MM.1S (cell line): Measurements from ENCODE around the gene CHST11.

Experiments
- DNase-seq: peaks from one replicate; pipeline ENCODE4 v3.0.0-alpha.2; 2015
- H2AFZ ChIP-seq: fragments of 300-600 bp; sonication (generic); 2 replicates; pipeline ENCODE4 v1.6.0; 2016; ENCODE audit warnings: antibody characterized with exemption, low read length
- H3F3A ChIP-seq: fragments of 300-600 bp; sonication (generic); 2 replicates; pipeline ENCODE4 v1.6.1; 2016; ENCODE audit warnings: mild to moderate bottlenecking, antibody characterized with exemption, low read length, moderate library complexity, mixed read lengths; ENCODE audit not compliant: insufficient read depth
- H3K27ac ChIP-seq: fragments of 300-600 bp; sonication (generic); 2 replicates; pipeline ENCODE4 v1.5.1; 2016; ENCODE audit warnings: mild to moderate bottlenecking, low read length
- H3K27me3 ChIP-seq: fragments of 300-600 bp; sonication (generic); replicated peaks from 2 replicates; pipeline ENCODE4 v1.6.0; 2016; ENCODE audit warnings: low read length; ENCODE audit not compliant: insufficient read depth
- H3K36me3 ChIP-seq: fragments of 300-600 bp; sonication (generic); replicated peaks from 2 replicates; pipeline ENCODE4 v1.6.1; 2016; ENCODE audit warnings: mild to moderate bottlenecking, low read length, mixed read lengths; ENCODE audit not compliant: insufficient read depth
- H3K4me1 ChIP-seq: fragments of 300-600 bp; sonication (generic); 2 replicates; pipeline ENCODE4 v1.6.1; 2016; ENCODE audit warnings: low read length, mixed read lengths
- H3K4me2 ChIP-seq: fragments of 300-600 bp; sonication (generic); 2 replicates; pipeline ENCODE4 v1.6.0; 2016; ENCODE audit warnings: low read depth, low read length
- H3K4me3 ChIP-seq: fragments of 300-600 bp; sonication (generic); 2 replicates; pipeline ENCODE4 v1.5.1; 2016; ENCODE audit warnings: low read length, mixed read lengths
- H3K79me2 ChIP-seq: fragments of 300-600 bp; sonication (generic); 2 replicates; pipeline ENCODE4 v1.6.1; 2016; ENCODE audit warnings: mixed run types, low read length, mixed read lengths
- H3K9ac ChIP-seq: fragments of 300-600 bp; sonication (generic); 2 replicates; pipeline ENCODE4 v1.6.1; 2016; ENCODE audit warnings: low read length, mixed read lengths
- H3K9me2 ChIP-seq: fragments of 300-600 bp; sonication (generic); replicated peaks from 2 replicates; pipeline ENCODE4 v1.6.1; 2016; ENCODE audit warnings: mild to moderate bottlenecking, low read length, mixed read lengths; ENCODE audit not compliant: insufficient read depth
- H3K9me3 ChIP-seq: fragments of 300-600 bp; sonication (generic); replicated peaks from 2 replicates; pipeline ENCODE4 v1.6.1; 2016; ENCODE audit warnings: mild to moderate bottlenecking, low read length, mixed read lengths; ENCODE audit not compliant: insufficient read depth
- H4K20me1 ChIP-seq: fragments of 300-600 bp; sonication (generic); 2 replicates; pipeline ENCODE4 v1.6.1; 2016; ENCODE audit warnings: mild to moderate bottlenecking, low read length, moderate library complexity, mixed read lengths; ENCODE audit not compliant: insufficient read depth
- EZH2 ChIP-seq: fragments of 300-600 bp; sonication (generic); optimal IDR thresholded peaks from 2 replicates; pipeline ENCODE3; 2017; ENCODE audit warnings: low read depth, mild to moderate bottlenecking, antibody characterized with exemption, low read length, mixed read lengths
- EZH2phosphoT487 ChIP-seq: fragments of 300-600 bp; sonication (generic); IDR thresholded peaks from 2 replicates; pipeline ENCODE4 v1.6.1; 2018; ENCODE audit warnings: antibody characterized with exemption, low read length
- TF ChIP-seq, protein P1 (sequence below): fragments of 300-600 bp; sonication (generic); IDR thresholded peaks from 2 replicates; pipeline ENCODE4 v1.5.1; 2016; ENCODE audit warnings: antibody characterized with exemption, low read length, mixed read lengths

The CHST11 gene

DNA sequence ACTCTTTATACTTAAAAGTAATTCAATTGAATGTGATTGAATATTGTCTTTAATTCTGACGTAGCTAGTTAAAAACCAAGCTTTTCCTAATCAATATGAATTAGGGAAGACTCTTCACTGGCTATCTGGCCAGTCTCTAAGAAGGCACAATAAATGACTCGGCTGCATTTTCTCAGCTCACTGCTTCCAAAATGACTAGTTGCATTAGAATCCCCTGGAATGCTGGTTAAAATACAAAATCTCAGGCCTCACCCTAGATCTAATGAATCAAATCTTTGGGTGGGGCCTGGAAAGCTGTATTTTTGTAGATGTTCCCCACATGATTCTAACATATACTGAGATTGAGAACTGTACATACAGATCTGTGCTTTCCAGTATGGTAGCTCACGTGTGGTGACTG lies 242.1 kb downstream of the CHST11 start:
- Histone ChIP-seq H3K79me2 (no peaks in the 10 kb centered on the region), H3K4me3 (no peak overlapping the region), H3K9me2 (no peaks in the 10 kb centered on the region), H3K9me3 (no peaks in the 10 kb centered on the region), H3K27me3 (no peaks in the 10 kb centered on the region), H4K20me1 (no peaks in the 10 kb centered on the region), H2AFZ (no peak overlapping the region), H3F3A (no peaks in the 10 kb centered on the region), H3K27ac (no peak overlapping the region), H3K4me1 (no peaks in the 10 kb centered on the region), H3K4me2 (no peak overlapping the region), H3K9ac (no peak overlapping the region), H3K36me3 (no peaks in the 10 kb centered on the region)
- no peak for DNase-seq
- TF ChIP-seq EZH2phosphoT487 (no peak), EZH2 (no peak)
- TF ChIP-seq, protein P1, sequence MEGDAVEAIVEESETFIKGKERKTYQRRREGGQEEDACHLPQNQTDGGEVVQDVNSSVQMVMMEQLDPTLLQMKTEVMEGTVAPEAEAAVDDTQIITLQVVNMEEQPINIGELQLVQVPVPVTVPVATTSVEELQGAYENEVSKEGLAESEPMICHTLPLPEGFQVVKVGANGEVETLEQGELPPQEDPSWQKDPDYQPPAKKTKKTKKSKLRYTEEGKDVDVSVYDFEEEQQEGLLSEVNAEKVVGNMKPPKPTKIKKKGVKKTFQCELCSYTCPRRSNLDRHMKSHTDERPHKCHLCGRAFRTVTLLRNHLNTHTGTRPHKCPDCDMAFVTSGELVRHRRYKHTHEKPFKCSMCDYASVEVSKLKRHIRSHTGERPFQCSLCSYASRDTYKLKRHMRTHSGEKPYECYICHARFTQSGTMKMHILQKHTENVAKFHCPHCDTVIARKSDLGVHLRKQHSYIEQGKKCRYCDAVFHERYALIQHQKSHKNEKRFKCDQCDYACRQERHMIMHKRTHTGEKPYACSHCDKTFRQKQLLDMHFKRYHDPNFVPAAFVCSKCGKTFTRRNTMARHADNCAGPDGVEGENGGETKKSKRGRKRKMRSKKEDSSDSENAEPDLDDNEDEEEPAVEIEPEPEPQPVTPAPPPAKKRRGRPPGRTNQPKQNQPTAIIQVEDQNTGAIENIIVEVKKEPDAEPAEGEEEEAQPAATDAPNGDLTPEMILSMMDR = no peak

DNA sequence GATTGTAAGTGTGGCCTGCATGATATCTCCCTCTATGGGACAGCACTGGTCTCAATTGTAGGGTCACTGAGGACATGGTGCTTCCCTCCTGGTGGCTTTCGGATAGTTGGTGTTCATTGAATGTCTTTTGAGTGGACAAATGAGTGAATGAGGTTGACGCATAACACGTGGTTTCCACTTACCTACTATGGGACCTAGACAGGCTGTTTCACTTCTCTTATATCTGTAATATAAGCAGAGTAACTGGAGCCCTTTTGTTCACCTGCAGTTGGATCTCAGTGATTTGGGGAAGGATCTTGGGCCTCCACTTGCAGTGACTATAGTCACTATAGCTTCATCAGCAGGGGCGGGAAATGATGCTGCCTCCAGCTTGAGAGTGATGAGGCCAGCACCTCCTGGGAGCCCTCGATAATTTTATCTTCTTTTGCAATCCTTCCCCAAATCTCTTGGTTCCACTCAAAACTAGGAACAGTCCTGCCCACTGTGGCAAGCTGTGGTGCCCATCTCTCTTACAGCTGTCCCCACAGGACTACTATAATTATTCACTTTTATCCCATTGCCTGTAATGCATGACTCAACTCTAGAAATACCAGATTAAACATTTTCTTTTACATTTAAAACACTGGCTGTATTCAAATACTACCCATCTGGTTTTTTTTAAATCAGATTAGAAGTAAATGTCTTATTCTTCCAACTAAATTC lies 242.9 kb downstream of the CHST11 start:
- Histone ChIP-seq H3K4me2 (no peak overlapping the region), H4K20me1 (no peaks in the 10 kb centered on the region)

DNA sequence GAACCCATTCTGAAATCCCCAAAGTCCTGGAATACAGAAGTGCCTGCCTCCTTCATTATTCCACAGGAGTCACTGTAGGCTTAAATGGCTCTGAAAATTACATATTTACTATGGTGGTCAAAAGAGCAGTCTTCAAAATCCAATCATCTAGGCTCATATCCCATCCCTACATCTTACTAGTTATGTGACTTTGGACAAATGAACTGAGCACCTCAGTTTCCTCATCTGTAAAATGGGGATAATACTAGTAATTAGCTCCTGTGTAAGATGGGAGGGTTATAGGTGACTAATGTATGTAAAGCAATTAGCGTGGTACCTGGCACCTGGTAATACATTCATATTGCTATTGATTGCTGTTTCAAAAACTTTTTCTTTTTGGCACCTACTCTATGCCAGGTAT lies 243.6 kb downstream of the CHST11 start:
- Histone ChIP-seq H2AFZ (no peak overlapping the region), H3K9ac (no peak overlapping the region), H3K27ac (no peak overlapping the region), H3K36me3 (no peaks in the 10 kb centered on the region), H3K4me1 (no peaks in the 10 kb centered on the region), H3K9me3 (no peaks in the 10 kb centered on the region), H3K4me3 (no peak overlapping the region), H3K9me2 (no peaks in the 10 kb centered on the region), H3K27me3 (no peaks in the 10 kb centered on the region), H4K20me1 (no peaks in the 10 kb centered on the region), H3F3A (no peaks in the 10 kb centered on the region), H3K79me2 (no peaks in the 10 kb centered on the region), H3K4me2 (no peak overlapping the region)
- no peak for DNase-seq
- TF ChIP-seq EZH2 (no peak), EZH2phosphoT487 (no peak)
- TF ChIP-seq, protein P1 = no peak

More for the DNA sequence above, 242.9 kb downstream of the CHST11 start:
- no peaks in the 10 kb centered on the region for H3K9me3 ChIP-seq
- no peak overlapping the region for H3K27ac ChIP-seq
- no peak overlapping the region for H3K4me3 ChIP-seq
- no peak overlapping the region for H2AFZ ChIP-seq
- DNase-seq = no peak
- H3K36me3 ChIP-seq = no peaks in the 10 kb centered on the region
- no peak overlapping the region for H3K9ac ChIP-seq
- H3K4me1 ChIP-seq = no peaks in the 10 kb centered on the region
- no peaks in the 10 kb centered on the region for H3K27me3 ChIP-seq
- no peaks in the 10 kb centered on the region for H3F3A ChIP-seq
- H3K79me2 ChIP-seq = no peaks in the 10 kb centered on the region
- H3K9me2 ChIP-seq = no peaks in the 10 kb centered on the region
- no peak for TF ChIP-seq EZH2
- TF ChIP-seq, protein P1 = no peak
- no peak for TF ChIP-seq EZH2phosphoT487
